Measurements from ENCODE around the gene CAMK1G. TPM values are rescaled to one million over a fixed set of nuclear protein-coding genes. Genes with fewer than 3 reads are reported as not detected.

Gene CAMK1G
- total RNA-seq, 1 experiment from 2014 or later: not detected

DNA sequence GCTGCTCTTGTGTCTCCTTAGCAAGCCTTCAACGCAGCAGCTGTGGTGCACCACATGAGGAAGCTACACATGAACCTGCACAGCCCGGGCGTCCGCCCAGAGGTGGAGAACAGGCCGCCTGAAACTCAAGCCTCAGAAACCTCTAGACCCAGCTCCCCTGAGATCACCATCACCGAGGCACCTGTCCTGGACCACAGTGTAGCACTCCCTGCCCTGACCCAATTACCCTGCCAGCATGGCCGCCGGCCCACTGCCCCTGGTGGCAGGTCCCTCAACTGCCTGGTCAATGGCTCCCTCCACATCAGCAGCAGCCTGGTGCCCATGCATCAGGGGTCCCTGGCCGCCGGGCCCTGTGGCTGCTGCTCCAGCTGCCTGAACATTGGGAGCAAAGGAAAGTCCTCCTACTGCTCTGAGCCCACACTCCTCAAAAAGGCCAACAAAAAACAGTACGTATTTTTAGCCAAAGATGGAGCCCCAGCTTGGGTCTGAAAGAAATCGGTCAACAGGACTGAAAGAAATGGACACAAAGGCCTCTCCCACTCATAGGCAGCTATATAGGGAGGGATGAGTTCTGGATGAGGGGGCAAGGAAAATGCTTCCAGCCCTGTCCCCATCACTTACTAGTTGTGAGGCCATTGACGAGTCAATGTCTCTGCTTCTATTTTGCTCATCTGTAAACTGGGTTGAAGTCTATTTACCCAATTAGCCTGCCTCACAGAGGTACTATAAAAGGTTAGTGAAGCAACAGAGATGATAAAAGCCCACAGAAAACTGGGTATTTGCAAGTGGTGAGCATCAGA, 28.5 kb downstream of the CAMK1G start:
- intact Hi-C loops (cut with micrococcal nuclease): no loop called here
- POLR2A ChIA-PET: no interaction called here
- CTCF ChIA-PET: no interaction called here

More for the DNA sequence above, 28.5 kb downstream of the CAMK1G start:
- no peaks in the 10 kb centered on the region for H4K20me1 ChIP-seq (ENCODE audit: insufficient read depth)
- no peak for DNase-seq (ENCODE audit: low read depth, low spot score)
- H3K9me3 ChIP-seq (ENCODE audit: control insufficient read depth in 1 of 2, insufficient read depth in 1 of 2, low read depth in 1 of 2, low read length in 2 of 2): no peaks in the 10 kb centered on the region
- RAD21 ChIA-PET (ENCODE audit: low non-redundant PET in 1 of 2, low total read pairs in 2 of 2, uncharacterized antibody in 2 of 2, unreplicated experiment in 2 of 2): no interaction called here
- BruUV-seq (replicated peaks): no TSS peak
- H3K9ac ChIP-seq (ENCODE audit: low read length): no peak overlapping the region
- H3K27me3 ChIP-seq (ENCODE audit: insufficient read depth, low read length): no peaks in the 10 kb centered on the region
- no peak overlapping the region for H2AFZ ChIP-seq (ENCODE audit: low read depth, low read length, poor library complexity, severe bottlenecking)
- H3K4me2 ChIP-seq (ENCODE audit: low read length): no peak overlapping the region
- no peaks in the 10 kb centered on the region for H3K9me2 ChIP-seq (ENCODE audit: insufficient read depth)
- no peak overlapping the region for H3K4me3 ChIP-seq (replicated peaks in 1 of 2; ENCODE audit: low read depth in 1 of 2, low read length in 2 of 2)
- ATAC-seq: peak; percentile 51; the same call in 1 of the 2 replicates
- no peak overlapping the region for H3K27ac ChIP-seq (ENCODE audit: low read depth, low read length)
- TF ChIP-seq, protein P1, sequence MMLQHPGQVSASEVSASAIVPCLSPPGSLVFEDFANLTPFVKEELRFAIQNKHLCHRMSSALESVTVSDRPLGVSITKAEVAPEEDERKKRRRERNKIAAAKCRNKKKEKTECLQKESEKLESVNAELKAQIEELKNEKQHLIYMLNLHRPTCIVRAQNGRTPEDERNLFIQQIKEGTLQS (IDR thresholded peaks at IDR 0.05): no peak
- TF ChIP-seq JUND (IDR thresholded peaks at IDR 0.05) (no peak), CBX3 (IDR thresholded peaks at IDR 0.05; ENCODE audit: low read depth) (no peak), FOSL1 (IDR thresholded peaks at IDR 0.05; ENCODE audit: low read depth) (no peak), RAD21 (IDR thresholded peaks at IDR 0.05; ENCODE audit: low read depth) (no peak)
- TF ChIP-seq, protein P2, sequence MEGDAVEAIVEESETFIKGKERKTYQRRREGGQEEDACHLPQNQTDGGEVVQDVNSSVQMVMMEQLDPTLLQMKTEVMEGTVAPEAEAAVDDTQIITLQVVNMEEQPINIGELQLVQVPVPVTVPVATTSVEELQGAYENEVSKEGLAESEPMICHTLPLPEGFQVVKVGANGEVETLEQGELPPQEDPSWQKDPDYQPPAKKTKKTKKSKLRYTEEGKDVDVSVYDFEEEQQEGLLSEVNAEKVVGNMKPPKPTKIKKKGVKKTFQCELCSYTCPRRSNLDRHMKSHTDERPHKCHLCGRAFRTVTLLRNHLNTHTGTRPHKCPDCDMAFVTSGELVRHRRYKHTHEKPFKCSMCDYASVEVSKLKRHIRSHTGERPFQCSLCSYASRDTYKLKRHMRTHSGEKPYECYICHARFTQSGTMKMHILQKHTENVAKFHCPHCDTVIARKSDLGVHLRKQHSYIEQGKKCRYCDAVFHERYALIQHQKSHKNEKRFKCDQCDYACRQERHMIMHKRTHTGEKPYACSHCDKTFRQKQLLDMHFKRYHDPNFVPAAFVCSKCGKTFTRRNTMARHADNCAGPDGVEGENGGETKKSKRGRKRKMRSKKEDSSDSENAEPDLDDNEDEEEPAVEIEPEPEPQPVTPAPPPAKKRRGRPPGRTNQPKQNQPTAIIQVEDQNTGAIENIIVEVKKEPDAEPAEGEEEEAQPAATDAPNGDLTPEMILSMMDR (IDR thresholded peaks at IDR 0.05 in 2 of 3, conservative IDR thresholded peaks at IDR 0.05 in 1 of 3; ENCODE audit: borderline replicate concordance in 1 of 3, insufficient read depth in 1 of 3, low read depth in 2 of 3, low read length in 2 of 3): peak in 2 of 3 experiments; percentile 21 to 35; a peak in 3 of 6 replicates
- H3K4me1 ChIP-seq (ENCODE audit: control insufficient read depth in 1 of 2, insufficient read depth in 2 of 2, low read length in 2 of 2): peaks cover 0 to 6% of the 10 kb centered on the region in 2 experiments; a peak in 1 of 4 replicates
- H3K36me3 ChIP-seq (ENCODE audit: control insufficient read depth in 1 of 2, insufficient read depth in 2 of 2, low read length in 2 of 2): 0 out of 4 replicates have a peak, but pooled peaks cover 0 to 4% of the 10 kb centered on the region in 2 experiments
- no peaks in the 10 kb centered on the region for H3K79me2 ChIP-seq (ENCODE audit: insufficient read depth, low read length)
